HEK293 (cell line): Measurements from ENCODE around the gene DCUN1D4.

Experiments used
- CTCF ChIA-PET: fragments of 350-600 bp; formaldehyde crosslinking; extraction: SDS; loops from one replicate; lab custom pipeline; 2021; ENCODE audit warnings: antibody characterized with exemption; lab: Yijun Ruan, JAX
- POLR2A ChIA-PET: fragments of 300-600 bp; formaldehyde crosslinking; extraction: SDS; loops from one replicate; lab custom pipeline; 2020; ENCODE audit warnings: antibody characterized with exemption, inconsistent platforms; lab: Yijun Ruan, JAX
- H3K27ac ChIP-seq: fragments of 200-500 bp; sonication (Bioruptor generic); 2 replicates; pipeline ENCODE4 v1.5.1; 2014; ENCODE audit warnings: low read depth, low read length, control low read depth, inconsistent platforms; ENCODE audit errors: extremely low read depth
- H3K36me3 ChIP-seq, 2 experiments: fragments of 200-500 bp in 1 of 2; sonication (Bioruptor generic) in 1 of 2; 1 replicate in 1 of 2; 2 replicates in 1 of 2; pipeline ENCODE4 v1.5.1; 2014 to 2017; ENCODE audit warnings: inconsistent platforms in 2 of 2, low read length in 2 of 2; ENCODE audit not compliant: control insufficient read depth in 2 of 2, insufficient read depth in 1 of 2
- H3K4me1 ChIP-seq: fragments of 200-500 bp; sonication (Bioruptor generic); 2 replicates; pipeline ENCODE4 v1.5.1; 2014; ENCODE audit warnings: mild to moderate bottlenecking, low read length, inconsistent platforms; ENCODE audit not compliant: control insufficient read depth, insufficient read depth
- H3K4me3 ChIP-seq: 2 replicates; pipeline ENCODE4 v1.5.1; 2011; ENCODE audit warnings: low read depth, mild to moderate bottlenecking, control low read depth, low read length, moderate library complexity
- H3K9me3 ChIP-seq: fragments of 200-500 bp; sonication (Bioruptor generic); 2 replicates; pipeline ENCODE4 v1.5.1; 2014; ENCODE audit warnings: low read depth, low read length, inconsistent platforms; ENCODE audit not compliant: control insufficient read depth, insufficient read depth
- PBX3 ChIP-seq: sonication (generic); formaldehyde crosslinking; IDR thresholded peaks from 2 replicates; pipeline ENCODE4 v1.8.1; 2022; ENCODE audit warnings: mild to moderate bottlenecking, moderate library complexity, missing genetic modification reagents
- ZFP69B ChIP-seq: fragments of 450-650 bp; formaldehyde crosslinking; IDR thresholded peaks from 2 replicates; pipeline ENCODE4 v1.5.1; 2016; ENCODE audit warnings: missing biosample characterization, missing genetic modification characterization
- ZNF184 ChIP-seq: fragments of 450-650 bp; IDR thresholded peaks from 2 replicates; pipeline ENCODE4 v1.5.1; 2018; ENCODE audit warnings: missing biosample characterization, mild to moderate bottlenecking, missing genetic modification characterization
- ZNF350 ChIP-seq: fragments of 450-650 bp; formaldehyde crosslinking; IDR thresholded peaks from 2 replicates; pipeline ENCODE4 v1.5.0; 2017; ENCODE audit warnings: missing biosample characterization, mild to moderate bottlenecking, missing genetic modification characterization
- ZNF354C ChIP-seq: fragments of 450-650 bp; formaldehyde crosslinking; IDR thresholded peaks from 2 replicates; pipeline ENCODE4 v1.5.1; 2016; ENCODE audit warnings: missing biosample characterization, missing genetic modification characterization, low read depth, borderline replicate concordance
- ZNF37A ChIP-seq: fragments of 450-650 bp; IDR thresholded peaks from 2 replicates; pipeline ENCODE4 v1.5.1; 2018; ENCODE audit warnings: missing biosample characterization, missing genetic modification characterization
- ZNF544 ChIP-seq: fragments of 450-650 bp; formaldehyde crosslinking; IDR thresholded peaks from 2 replicates; pipeline ENCODE4 v1.5.0; 2017; ENCODE audit warnings: missing biosample characterization, missing genetic modification characterization
- ZNF548 ChIP-seq: fragments of 450-650 bp; formaldehyde crosslinking; IDR thresholded peaks from 2 replicates; pipeline ENCODE4 v1.5.1; 2016; ENCODE audit warnings: missing biosample characterization, missing genetic modification characterization
- ZNF621 ChIP-seq: fragments of 450-650 bp; formaldehyde crosslinking; IDR thresholded peaks from 2 replicates; pipeline ENCODE4 v1.5.1; 2017; ENCODE audit warnings: missing biosample characterization, missing genetic modification characterization
- ZNF629 ChIP-seq: fragments of 450-650 bp; formaldehyde crosslinking; IDR thresholded peaks from 2 replicates; pipeline ENCODE4 v1.5.1; 2017; ENCODE audit warnings: missing biosample characterization, missing genetic modification characterization
- ZNF658 ChIP-seq: fragments of 450-650 bp; formaldehyde crosslinking; IDR thresholded peaks from 2 replicates; pipeline ENCODE4; 2016; ENCODE audit warnings: missing biosample characterization, missing genetic modification characterization
- ZNF747 ChIP-seq: fragments of 450-650 bp; formaldehyde crosslinking; IDR thresholded peaks from 2 replicates; pipeline ENCODE4 v1.5.1; 2016; ENCODE audit warnings: missing biosample characterization, missing genetic modification characterization
- TF ChIP-seq, protein P1 (sequence below): fragments of 450-650 bp; formaldehyde crosslinking; IDR thresholded peaks from 2 replicates; pipeline ENCODE4 v1.5.1; 2016; ENCODE audit warnings: missing biosample characterization, missing genetic modification characterization, low read depth
- TF ChIP-seq, protein P2 (sequence below): fragments of 450-650 bp; formaldehyde crosslinking; IDR thresholded peaks from 2 replicates; pipeline ENCODE4 v1.5.1; 2016; ENCODE audit warnings: missing biosample characterization, missing genetic modification characterization
- TF ChIP-seq, protein P3 (sequence below): fragments of 450-650 bp; formaldehyde crosslinking; IDR thresholded peaks from 2 replicates; pipeline ENCODE4 v1.5.1; 2016; ENCODE audit warnings: missing biosample characterization, missing genetic modification characterization, borderline replicate concordance
- TF ChIP-seq, protein P4 (sequence below): fragments of 450-650 bp; formaldehyde crosslinking; IDR thresholded peaks from 2 replicates; pipeline ENCODE4 v1.5.1; 2016; ENCODE audit warnings: missing biosample characterization, missing genetic modification characterization

Gene DCUN1D4

DNA sequence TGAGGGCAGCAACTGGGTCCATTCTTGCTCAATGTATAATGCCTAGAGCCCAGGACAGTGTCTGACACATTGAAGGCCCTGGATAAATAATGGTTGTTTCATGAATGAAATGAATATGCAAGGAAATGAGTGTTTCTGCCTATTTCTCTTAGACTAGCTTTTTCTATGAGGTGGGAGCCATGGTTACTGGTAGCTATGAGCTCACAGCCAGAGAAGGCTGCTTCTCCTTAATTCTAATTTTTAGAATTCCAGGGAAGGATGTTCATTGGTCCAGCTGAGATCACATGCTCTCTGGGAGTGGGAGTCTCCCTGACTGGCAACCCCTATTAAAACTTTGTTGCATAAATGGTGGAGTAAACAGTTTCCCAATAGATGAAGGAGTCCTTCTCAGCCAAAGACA, 9.7 kb upstream of the DCUN1D4 start:
- CTCF ChIA-PET: no interaction called here

DNA sequence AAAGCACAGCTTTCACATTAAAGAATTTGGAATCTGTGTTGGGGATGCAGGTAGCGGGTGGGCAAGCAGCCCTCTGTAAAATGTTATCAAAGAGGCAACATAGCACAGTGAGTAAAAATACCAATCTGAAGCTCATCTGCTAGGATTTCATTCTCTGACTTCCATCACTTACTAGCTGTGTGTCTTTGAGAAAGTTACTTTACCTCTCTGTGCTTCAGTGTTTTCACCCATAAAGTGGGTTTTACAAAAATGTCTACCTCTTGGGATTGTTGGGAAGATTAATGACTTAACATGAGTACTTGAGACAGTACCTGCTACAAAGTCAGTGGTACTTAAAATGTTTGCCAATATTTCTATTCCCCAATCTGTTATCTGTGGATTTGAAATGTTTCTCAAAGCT, 7.9 kb upstream of the DCUN1D4 start:
- Histone ChIP-seq H3K4me3 (no peak overlapping the region), H3K36me3 (no peaks in the 10 kb centered on the region), H3K4me1 (no peaks in the 10 kb centered on the region), H3K9me3 (no peaks in the 10 kb centered on the region), H3K27ac (no peak overlapping the region)
- ChIA-PET CTCF (no interaction called here), POLR2A (no interaction called here)
- TF ChIP-seq, protein P1, sequence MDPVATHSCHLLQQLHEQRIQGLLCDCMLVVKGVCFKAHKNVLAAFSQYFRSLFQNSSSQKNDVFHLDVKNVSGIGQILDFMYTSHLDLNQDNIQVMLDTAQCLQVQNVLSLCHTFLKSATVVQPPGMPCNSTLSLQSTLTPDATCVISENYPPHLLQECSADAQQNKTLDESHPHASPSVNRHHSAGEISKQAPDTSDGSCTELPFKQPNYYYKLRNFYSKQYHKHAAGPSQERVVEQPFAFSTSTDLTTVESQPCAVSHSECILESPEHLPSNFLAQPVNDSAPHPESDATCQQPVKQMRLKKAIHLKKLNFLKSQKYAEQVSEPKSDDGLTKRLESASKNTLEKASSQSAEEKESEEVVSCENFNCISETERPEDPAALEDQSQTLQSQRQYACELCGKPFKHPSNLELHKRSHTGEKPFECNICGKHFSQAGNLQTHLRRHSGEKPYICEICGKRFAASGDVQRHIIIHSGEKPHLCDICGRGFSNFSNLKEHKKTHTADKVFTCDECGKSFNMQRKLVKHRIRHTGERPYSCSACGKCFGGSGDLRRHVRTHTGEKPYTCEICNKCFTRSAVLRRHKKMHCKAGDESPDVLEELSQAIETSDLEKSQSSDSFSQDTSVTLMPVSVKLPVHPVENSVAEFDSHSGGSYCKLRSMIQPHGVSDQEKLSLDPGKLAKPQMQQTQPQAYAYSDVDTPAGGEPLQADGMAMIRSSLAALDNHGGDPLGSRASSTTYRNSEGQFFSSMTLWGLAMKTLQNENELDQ (tag by site-specific recombination): no peak
- no peak for TF ChIP-seq ZNF548 (tag by site-specific recombination)
- TF ChIP-seq PBX3 (CRISPR knock-in tag): no peak
- no peak for TF ChIP-seq ZNF184 (tag by site-specific recombination)
- TF ChIP-seq ZNF658 (tag by site-specific recombination): no peak
- TF ChIP-seq, protein P2, sequence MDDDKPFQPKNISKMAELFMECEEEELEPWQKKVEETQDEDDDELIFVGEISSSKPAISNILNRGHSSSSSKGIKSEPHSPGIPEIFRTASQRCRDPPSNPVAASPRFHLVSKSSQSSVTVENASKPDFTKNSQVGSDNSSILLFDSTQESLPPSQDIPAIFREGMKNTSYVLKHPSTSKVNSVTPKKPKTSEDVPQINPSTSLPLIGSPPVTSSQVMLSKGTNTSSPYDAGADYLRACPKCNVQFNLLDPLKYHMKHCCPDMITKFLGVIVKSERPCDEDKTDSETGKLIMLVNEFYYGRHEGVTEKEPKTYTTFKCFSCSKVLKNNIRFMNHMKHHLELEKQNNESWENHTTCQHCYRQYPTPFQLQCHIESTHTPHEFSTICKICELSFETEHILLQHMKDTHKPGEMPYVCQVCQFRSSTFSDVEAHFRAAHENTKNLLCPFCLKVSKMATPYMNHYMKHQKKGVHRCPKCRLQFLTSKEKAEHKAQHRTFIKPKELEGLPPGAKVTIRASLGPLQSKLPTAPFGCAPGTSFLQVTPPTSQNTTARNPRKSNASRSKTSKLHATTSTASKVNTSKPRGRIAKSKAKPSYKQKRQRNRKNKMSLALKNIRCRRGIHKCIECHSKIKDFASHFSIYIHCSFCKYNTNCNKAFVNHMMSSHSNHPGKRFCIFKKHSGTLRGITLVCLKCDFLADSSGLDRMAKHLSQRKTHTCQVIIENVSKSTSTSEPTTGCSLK (tag by site-specific recombination): no peak
- TF ChIP-seq ZFP69B (tag by site-specific recombination): no peak
- no peak for TF ChIP-seq ZNF354C
- TF ChIP-seq ZNF621: no peak
- TF ChIP-seq ZNF350 (tag by site-specific recombination): no peak
- no peak for TF ChIP-seq ZNF37A (tag by site-specific recombination)

More for the DNA sequence above, 9.7 kb upstream of the DCUN1D4 start:
- no peaks in the 10 kb centered on the region for H3K36me3 ChIP-seq
- no peak overlapping the region for H3K4me3 ChIP-seq
- H3K27ac ChIP-seq: no peak overlapping the region
- TF ChIP-seq ZNF544 (tag by site-specific recombination) (no peak), ZNF747 (tag by site-specific recombination) (no peak), ZNF629 (tag by site-specific recombination) (no peak)
- TF ChIP-seq, protein P3, sequence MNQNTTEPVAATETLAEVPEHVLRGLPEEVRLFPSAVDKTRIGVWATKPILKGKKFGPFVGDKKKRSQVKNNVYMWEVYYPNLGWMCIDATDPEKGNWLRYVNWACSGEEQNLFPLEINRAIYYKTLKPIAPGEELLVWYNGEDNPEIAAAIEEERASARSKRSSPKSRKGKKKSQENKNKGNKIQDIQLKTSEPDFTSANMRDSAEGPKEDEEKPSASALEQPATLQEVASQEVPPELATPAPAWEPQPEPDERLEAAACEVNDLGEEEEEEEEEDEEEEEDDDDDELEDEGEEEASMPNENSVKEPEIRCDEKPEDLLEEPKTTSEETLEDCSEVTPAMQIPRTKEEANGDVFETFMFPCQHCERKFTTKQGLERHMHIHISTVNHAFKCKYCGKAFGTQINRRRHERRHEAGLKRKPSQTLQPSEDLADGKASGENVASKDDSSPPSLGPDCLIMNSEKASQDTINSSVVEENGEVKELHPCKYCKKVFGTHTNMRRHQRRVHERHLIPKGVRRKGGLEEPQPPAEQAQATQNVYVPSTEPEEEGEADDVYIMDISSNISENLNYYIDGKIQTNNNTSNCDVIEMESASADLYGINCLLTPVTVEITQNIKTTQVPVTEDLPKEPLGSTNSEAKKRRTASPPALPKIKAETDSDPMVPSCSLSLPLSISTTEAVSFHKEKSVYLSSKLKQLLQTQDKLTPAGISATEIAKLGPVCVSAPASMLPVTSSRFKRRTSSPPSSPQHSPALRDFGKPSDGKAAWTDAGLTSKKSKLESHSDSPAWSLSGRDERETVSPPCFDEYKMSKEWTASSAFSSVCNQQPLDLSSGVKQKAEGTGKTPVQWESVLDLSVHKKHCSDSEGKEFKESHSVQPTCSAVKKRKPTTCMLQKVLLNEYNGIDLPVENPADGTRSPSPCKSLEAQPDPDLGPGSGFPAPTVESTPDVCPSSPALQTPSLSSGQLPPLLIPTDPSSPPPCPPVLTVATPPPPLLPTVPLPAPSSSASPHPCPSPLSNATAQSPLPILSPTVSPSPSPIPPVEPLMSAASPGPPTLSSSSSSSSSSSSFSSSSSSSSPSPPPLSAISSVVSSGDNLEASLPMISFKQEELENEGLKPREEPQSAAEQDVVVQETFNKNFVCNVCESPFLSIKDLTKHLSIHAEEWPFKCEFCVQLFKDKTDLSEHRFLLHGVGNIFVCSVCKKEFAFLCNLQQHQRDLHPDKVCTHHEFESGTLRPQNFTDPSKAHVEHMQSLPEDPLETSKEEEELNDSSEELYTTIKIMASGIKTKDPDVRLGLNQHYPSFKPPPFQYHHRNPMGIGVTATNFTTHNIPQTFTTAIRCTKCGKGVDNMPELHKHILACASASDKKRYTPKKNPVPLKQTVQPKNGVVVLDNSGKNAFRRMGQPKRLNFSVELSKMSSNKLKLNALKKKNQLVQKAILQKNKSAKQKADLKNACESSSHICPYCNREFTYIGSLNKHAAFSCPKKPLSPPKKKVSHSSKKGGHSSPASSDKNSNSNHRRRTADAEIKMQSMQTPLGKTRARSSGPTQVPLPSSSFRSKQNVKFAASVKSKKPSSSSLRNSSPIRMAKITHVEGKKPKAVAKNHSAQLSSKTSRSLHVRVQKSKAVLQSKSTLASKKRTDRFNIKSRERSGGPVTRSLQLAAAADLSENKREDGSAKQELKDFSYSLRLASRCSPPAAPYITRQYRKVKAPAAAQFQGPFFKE: no peak
- TF ChIP-seq, protein P4, sequence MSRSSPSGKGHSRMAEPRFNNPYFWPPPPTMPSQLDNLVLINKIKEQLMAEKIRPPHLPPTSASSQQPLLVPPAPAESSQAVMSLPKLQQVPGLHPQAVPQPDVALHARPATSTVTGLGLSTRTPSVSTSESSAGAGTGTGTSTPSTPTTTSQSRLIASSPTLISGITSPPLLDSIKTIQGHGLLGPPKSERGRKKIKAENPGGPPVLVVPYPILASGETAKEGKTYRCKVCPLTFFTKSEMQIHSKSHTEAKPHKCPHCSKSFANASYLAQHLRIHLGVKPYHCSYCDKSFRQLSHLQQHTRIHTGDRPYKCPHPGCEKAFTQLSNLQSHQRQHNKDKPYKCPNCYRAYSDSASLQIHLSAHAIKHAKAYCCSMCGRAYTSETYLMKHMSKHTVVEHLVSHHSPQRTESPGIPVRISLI (tag by site-specific recombination): no peak
- no peaks in the 10 kb centered on the region for H3K9me3 ChIP-seq
- POLR2A ChIA-PET: no interaction called here
- H3K4me1 ChIP-seq: no peaks in the 10 kb centered on the region
